Measurements from ENCODE around the gene GLRA3. TPM values are rescaled to one million over a fixed set of nuclear protein-coding genes. Genes with fewer than 3 reads are reported as not detected.
"Not testable (repeated sequence)": the region's sequence is repeated elsewhere in the genome, so short reads cannot be mapped to it uniquely, and the experiment has no call there.

Gene GLRA3
- total RNA-seq, 1 donor from 2014 or later: not detected

DNA sequence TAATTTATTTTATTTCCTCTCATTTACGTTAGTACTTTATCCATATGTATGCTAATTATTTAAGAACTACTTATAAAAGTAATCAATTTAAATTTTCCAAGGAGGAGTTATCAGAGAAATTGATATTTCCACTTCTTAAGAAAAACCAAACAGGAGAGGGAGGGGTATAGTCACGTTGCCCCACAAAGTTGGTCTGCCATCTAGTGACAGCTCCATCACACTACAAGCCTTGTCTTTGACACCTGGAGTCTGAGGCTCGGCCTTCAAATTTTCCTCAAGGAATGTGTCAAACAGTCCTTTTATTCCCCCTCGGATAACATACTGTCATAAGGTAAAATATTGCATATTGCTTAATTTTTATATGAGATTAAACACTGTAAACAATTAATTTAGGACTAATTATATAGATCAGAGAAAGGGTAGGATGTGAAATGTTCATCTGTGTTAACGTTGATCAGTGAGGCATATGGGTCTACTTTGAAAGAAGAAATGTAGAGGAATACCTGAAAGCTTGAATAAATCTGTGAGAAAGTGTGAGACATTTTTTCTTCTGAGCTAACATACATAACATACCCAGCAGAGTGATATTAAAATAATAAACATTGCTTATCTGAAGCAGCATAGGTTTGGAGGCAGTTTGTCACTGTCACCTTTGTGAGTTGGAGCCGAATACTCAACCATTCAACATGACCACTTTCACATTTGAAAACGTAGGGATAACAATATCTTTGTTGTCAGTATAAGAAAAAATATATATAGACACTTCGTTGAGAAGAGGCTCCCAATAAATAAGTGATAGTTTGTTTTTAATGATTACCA is 114.4 kb downstream of the GLRA3 start:
- peak; percentile 49 for DNase-seq (ENCODE audit: low read depth)

DNA sequence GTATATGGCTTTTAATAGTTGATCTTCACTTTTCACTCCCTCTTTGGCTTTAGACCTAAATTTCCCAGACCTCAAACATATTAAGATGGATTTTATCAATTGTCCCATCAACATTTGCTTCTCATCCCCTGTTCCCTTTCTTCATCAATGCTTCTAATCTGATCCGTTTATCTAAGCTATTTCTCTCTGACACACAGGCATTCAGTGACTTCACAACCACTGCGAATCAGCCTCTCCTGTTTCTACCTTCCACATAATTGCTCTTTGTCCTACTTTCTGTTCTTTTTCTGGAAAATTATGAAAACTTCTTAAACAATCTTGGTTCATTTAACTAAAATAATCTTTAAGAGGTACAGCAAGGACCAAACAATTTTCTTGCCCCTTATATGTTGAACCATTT is 115.2 kb downstream of the GLRA3 start:
- no peak for DNase-seq (ENCODE audit: low read depth)

DNA sequence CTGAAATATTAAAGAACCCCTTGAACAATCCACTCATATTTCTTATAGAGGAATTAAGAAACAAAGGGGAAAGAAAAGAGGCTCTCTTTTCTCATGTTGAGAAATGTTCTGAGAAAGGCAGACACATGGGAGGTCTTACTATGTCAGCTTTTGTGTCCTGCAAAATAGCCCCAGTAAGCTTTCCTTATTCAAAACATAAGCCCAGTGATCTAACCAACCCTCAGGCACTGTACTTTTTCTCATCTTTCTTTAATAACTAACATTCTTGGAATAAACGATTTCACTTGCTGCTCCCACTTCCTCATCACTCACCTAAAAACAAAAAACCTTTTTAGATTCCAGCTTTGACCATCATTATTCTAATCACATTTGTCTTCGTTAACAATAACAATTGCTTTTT is 115.9 kb downstream of the GLRA3 start:
- no peak for DNase-seq (ENCODE audit: low read depth)

DNA sequence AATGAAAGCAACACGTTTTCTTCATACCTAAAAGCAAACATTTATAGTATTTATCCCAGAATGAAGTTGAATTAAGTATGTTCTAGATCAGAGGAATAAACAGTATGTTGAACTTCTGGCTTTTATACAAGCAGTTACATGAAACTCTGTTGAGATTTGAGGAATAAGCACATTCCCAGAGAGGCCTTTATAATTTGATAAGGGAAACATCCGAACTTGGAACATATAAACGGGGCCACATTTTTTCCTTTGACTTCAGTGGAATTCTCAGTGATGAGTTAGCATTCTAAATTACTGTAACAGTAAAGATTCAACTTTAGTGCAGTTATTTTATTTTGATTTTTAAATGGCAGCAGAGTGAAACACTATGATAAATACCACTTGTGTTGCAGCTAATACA is 119.5 kb downstream of the GLRA3 start:
- no peak for DNase-seq (ENCODE audit: low read depth)

DNA sequence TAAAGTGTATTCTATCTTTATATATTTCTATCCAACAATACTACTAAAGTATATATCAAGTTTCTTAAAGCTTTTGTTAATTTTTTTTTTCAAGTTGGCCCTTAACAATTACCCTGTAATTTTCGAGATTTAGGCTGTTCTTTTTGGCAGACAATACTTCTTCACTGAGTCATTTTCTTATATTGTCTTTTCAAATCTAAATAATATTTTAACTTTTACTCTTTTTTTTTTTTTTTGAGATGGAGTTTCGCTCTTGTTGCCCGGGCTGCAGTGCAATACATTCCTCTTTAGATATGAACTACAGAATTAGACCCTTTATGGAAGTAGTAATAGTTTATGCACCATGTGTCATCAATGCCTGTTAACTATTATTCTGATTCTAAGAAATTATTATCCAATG is 120.7 kb downstream of the GLRA3 start:
- DNase-seq (ENCODE audit: low read depth): no peak

DNA sequence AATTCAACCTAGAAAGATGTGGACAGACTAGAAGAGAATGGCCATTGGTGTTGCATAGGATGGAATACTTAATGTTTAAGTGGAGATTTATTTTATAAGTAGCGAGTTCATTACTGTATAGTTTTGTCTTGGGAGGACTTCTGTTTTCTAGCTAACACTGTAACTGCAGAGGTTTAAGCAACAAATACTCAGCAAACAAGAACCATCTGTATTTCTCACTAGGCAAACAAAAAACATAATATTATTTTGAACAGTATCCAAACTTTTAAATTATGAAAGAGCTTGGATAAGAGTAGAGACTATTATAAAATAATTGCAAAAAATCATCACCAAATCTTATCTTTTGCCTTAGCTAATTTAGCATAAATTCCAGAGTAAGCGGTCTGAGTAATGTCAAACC is 121.1 kb downstream of the GLRA3 start:
- DNase-seq (ENCODE audit: low read depth): no peak

DNA sequence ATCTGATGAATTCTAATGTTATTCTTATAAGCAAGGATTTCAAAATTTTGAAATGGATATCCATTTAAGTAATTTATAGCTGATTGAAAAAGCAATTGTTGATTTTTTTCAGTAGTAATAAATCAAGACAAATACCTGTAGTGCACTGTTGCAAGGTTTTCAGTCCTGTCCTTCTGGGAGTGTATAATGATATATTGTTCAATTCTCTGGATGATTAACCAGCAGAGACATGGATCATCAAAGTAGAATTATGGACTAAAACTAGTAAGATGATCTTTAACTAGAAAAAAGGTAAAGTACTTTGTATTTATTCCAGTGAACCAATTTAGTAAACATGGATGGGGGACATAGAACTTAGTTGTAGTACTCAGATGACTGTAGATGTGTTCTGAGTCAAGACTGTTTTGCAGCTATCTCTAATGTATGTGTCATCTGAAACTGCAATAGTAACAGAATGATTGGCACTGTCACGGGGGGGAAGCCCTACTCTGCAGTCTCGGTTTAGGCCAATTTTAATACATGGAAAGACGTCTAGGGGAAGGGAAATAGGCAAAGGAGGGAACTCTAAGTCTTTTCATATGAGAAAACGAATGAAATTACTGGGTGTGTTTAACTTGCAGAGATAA is 121.9 kb downstream of the GLRA3 start:
- no peak for DNase-seq (ENCODE audit: low read depth)

DNA sequence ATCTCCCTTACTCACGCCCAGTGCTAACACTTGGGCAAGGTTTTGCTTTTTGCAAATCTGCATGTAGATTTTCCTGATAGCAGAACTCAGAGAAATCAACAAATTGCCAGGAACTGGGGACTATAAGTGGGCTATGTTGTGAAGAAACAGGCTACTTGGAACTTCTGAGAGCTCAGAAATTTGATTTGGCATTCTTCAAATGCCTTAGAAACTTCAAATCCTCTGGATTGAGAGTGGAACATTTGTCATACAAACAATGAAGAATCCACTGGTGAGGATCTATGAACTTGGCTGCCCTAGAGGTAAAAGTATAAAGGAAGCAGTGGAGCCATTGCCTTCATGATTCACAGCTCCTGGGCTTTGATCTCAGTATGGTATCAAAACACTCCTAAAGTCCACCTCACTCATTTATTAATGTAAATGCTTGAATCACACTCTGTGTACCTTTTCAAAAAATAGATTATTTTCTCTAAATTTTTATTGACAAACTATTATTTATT is 126.0 kb downstream of the GLRA3 start:
- DNase-seq (ENCODE audit: low read depth): no peak

DNA sequence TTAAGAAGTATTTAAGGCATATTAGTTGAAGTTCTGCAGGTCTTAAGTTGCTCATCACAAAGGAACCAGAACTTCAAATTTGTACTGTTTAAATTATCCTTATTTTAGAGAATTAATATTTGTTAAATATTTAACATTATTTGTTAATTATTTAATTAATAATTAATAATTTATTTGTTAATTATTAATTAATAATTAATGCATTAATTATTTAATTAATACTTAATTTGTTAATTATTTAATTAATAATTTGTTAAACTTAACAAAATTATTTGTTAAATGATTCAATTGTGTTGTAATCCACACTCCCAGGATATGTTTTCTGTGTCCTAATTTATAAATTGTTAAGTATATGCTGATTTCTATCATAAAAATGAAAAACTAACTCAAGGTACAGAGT is 129.4 kb downstream of the GLRA3 start:
- no peak for DNase-seq (ENCODE audit: low read depth)

DNA sequence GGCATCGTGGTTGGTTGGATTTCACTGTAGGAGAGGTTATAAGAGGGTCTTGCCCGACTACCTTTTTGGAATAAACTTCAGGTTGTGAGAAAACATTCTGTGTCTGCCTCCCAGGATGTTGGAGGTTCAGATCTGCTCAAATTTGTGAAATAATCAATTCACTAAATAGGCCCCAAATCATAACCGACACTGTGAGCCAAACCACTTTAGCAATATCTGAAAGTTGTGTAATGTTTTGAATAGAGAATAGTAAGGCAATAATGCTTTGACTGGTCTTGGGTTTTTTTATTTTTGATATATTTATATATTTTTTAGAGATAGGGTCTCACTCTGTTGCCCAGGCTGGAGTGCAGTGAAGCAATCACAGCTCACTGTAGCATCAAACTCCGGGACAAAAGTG is 131.2 kb downstream of the GLRA3 start:
- DNase-seq (ENCODE audit: low read depth): no peak

DNA sequence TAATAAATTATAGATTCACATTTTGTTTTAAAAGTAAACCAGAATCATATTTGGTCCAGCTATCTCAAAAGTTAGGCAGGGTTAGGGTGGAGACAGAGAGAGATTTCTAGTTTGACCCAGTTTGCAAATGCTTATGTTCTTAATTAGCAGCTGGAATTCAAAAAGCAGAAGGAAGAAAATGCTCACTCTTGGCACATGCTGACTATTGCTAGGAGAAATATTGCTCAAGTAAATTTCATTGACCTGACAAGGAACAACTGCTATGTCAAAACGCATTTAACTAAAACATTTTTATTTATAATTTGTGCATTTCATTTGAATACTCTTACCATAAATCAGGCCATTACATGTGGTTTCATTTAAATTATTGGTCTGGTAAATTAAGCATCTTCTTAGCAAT is 131.8 kb downstream of the GLRA3 start:
- DNase-seq (ENCODE audit: low read depth): no peak

DNA sequence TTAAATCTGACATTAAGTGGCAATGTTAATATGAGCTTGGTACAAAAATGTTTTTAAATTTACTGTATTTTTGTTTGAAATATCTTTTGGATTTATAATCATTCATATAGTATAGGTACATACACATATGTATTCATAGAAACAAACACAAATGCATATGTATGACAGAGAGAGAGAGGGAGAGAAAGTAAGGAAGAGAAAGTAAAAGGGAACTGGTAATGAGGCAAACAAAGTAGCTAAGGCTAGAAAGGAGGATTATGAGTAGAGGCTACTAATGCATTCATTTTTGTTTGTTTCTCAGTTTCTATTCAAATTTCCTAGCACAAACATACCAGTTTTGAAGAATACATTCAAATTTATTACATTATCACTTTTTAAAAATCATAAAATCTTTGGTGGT is 132.4 kb downstream of the GLRA3 start:
- DNase-seq (ENCODE audit: low read depth): no peak

DNA sequence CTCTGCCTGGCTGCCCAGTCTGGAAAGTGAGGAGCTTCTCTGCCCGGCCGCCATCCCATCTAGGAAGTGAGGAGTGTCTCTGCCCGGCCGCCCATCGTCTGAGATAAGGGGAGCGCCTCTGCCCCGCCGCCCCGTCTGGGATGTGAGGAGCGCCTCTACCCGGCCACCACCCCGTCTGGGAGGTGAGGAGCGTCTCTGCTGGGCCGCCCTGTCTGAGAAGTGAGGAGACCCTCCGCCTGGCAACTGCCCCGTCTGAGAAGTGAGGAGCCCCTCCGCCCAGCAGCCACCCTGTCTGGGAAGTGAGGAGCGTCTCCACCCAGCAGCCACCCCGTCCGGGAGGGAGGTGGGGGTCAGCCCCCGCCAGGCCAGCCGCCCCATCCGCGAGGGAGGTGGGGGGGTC is 137.2 kb downstream of the GLRA3 start:
- not testable (repeated sequence) for DNase-seq (ENCODE audit: low read depth)

DNA sequence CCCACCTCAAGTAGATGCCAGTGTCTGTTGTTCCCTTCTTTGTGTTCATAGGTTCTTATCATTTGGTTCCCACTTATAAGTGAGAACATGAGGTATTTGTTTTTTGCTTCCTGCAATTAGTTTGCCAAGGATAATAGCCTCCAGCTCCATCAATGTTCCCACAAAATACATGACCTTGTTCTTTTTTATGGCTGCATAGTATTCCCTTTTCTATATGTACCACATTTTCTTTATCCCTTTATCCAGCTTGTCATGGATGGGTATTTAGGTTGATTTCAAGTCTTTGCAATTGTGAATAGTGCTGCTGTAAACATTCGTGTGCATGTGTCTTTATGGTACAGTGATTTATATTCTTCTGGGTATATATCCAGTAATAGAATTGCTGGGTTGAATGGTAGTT is 138.4 kb downstream of the GLRA3 start:
- DNase-seq (ENCODE audit: low read depth): no peak

DNA sequence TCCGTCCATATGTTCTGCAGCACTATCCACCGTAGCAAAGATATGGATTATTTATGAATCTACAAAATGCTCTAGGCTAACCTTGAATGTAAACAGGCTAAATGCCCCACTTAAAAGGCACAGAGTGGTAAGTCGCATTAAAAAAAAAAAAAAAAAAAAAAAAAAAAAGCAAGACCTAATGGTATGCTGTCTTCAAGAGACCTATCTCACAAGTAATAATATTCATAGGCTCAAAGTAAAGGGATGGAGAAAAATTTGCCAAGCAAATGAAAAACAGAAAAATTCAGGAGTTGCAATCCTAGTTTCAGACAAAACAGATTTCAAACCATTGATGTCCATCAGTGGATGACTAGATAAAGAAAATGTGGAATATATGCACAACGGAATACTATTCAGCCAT is 139.4 kb downstream of the GLRA3 start:
- DNase-seq (ENCODE audit: low read depth): no peak

DNA sequence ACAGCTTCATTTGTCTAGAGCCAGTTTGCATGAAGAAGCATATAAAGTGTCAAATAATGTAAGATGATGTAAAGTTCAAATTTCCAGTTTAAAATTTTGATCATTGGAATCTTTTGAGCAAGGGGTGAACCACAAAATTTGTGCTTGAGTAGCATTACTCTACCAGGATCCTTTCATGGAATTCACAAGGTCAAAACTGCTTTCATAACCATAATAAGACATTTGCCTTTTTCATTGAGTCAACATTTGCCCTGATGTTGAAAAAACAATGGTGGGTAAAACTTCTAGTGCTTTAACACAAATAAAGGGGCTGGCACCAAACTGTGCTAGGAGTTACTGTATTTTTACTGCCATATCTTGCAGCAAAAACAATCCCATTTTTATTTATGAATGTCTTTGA is 142.2 kb downstream of the GLRA3 start:
- no peak for DNase-seq (ENCODE audit: low read depth)

DNA sequence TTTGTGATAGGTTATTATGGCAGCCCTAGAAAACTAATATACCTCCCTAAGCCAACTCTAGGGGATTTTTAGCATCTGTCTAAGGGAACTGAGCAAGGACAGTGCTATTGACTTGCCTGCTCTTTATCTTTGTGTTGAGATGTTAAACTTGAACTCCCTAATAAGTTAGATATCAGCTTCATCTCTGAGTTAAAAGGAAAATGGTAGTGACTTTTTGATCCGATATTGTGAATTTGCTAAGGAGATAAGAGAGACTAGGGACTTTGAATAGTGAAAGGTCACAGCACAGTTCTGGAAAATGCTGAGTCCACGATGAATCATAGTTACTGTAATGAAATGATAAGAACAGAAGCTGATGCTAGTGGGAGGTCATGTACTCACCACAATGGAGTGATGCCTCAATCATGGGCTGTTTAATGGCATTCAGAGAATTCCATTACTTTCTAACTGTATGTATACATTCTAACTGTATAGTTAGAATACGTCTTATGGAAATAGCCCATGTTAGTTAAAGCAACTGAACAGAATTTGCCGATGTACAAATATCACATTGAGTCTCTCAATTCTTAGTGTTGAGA is 147.2 kb downstream of the GLRA3 start:
- peak; percentile 8 for DNase-seq (ENCODE audit: low read depth)

DNA sequence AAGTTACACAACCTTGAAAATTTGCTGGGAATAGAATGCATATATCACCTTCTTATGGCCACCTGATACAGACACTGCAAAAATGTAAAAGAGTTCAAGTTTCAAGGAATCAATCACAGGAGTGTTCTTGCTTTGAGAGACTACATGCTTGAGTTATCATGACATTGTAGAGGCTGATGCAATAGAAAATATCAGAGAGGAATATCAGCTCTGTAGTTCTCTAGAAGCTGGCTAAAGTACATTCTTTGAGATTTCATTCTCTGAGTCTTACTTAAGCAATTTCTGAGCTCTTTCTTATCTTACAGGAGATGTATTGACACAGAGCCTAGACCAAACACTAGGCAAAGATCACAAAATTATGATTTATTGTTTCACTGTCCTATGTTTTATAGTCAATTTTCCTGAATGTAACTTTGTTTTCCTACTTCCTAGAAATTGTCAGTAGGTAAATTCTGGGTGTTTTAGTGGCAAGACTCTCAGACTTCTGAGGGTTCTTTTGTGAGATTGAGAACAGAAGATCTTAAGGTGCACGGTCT is 154.7 kb downstream of the GLRA3 start:
- DNase-seq (ENCODE audit: low read depth): no peak

DNA sequence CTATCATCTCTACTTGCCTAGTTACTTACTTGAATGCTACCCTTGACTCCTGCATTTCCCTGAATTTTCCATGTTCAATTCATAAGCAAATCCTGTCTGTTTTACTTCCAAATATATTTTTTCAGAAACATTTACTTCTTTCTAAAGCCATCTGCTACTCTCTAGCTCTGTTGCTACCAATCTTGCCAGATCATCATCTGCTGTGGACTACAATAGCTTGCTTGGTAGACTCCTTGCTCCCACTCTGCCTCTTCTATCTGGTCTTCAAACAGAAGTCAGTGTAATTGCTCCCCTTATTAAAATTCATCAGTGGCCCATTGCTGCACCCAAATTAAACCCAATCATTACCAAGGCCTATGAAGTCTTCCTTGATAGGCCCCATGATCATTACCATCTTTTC is 155.2 kb downstream of the GLRA3 start:
- DNase-seq (ENCODE audit: low read depth): no peak

DNA sequence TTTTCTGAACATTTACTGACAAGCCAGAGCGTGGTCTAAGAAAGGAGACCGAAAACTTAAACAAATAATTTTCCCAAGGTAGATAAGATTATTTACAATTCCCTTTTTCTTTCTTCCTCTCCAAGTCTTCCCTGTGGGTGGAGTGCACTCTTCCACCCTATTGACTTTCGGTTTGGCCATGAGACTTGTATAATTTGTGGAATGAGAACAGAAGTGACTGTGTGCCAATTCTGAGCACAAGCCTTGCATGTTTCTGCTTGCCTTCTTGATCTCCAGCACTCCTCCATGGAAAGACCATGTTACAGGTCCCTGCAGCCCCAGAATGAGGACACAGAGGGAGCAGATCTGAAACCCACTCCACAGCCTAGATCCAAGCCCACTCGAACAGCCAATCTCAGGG is 156.8 kb downstream of the GLRA3 start:
- DNase-seq (ENCODE audit: low read depth): no peak

DNA sequence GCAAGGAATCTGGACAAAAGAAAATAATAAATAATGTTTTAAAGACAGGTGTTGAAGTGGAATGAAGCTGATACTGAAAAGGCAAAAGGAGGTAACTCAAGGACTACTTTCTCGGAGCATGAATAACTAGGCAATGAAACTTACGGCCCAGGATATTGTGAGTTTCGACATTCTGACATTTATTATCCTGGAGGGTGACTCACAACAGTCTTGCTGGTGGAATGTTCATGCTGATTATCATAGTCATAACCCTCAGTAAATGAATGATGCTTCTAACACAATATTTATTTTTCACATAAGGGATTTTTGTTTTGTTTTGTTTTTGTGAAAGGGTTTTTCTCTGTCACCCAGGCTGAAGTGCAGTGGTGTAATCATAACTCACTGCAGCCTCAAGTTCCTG is 159.8 kb downstream of the GLRA3 start:
- peak; percentile 30 for DNase-seq (ENCODE audit: low read depth)

DNA sequence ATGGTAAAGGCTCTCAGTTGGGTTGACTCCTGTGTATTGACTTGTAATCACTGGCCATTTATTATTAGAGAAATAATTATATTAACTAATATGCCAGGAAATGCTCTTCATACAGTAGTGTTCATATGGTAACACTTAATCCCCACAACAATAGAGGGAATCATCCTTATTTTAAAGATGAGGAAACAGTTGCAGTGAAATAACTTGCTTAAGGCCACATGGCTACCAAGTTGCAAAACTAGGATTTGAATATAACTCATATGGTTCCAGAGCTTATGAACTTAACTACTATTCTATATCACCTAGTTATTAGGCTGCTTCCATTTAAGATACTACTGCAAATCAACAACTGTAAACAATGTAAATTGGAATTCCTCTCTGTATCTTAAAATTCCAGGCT is 163.2 kb downstream of the GLRA3 start:
- no peak for DNase-seq (ENCODE audit: low read depth)

All from myocyte (in vitro differentiated cells).